Nephron progenitor cell (in vitro differentiated cells): Measurements from ENCODE around the gene GPN3.

Source experiments
- DNase-seq: peaks from one replicate; pipeline ENCODE4 v3.0.0; 2021
- H3K27ac Mint-ChIP-seq: 2 replicates; pipeline ENCODE4 v1.8.0; 2021; ENCODE audit warnings: mild to moderate bottlenecking, moderate library complexity, mixed read lengths
- H3K27me3 Mint-ChIP-seq: 2 replicates; pipeline ENCODE4 v1.8.0; 2021; ENCODE audit warnings: mild to moderate bottlenecking, low read depth, mixed read lengths; ENCODE audit not compliant: poor library complexity
- H3K36me3 Mint-ChIP-seq: 2 replicates; pipeline ENCODE4 v1.8.0; 2021; ENCODE audit warnings: low read depth, mixed read lengths
- H3K4me1 Mint-ChIP-seq: 2 replicates; pipeline ENCODE4 v1.8.0; 2021; ENCODE audit warnings: mixed read lengths
- H3K4me3 Mint-ChIP-seq: 2 replicates; pipeline ENCODE4 v1.8.0; 2021; ENCODE audit warnings: mild to moderate bottlenecking, moderate library complexity, mixed read lengths
- H3K9me3 Mint-ChIP-seq: 2 replicates; pipeline ENCODE4 v1.8.0; 2021; ENCODE audit warnings: mild to moderate bottlenecking, moderate library complexity, mixed read lengths
- CTCF ChIP-seq: fragments of 200-600 bp; sonication (generic); IDR thresholded peaks from 2 replicates; pipeline ENCODE4 v1.5.0; 2021; ENCODE audit warnings: antibody characterized with exemption

Gene GPN3

GRCh38 chr12:110468214-110469048 is at the start of gene GPN3, which contains the start of gene FAM216A:
Gene GPN3 (minus strand): TSS chr12:110468257. CDS start chr12:110468203, 54 bp downstream.
Gene FAM216A (plus strand): TSS chr12:110468845. CDS start chr12:110468876, 31 bp downstream.
- peaks cover 40% of the 10 kb centered on the region for H3K36me3 Mint-ChIP-seq

GRCh38 chr12:110516995-110517394 is 48.9 kb upstream of the GPN3 start:
- Mint-ChIP-seq H3K4me3 (no peak overlapping the region), H3K27me3 (peaks cover 24% of the 10 kb centered on the region), H3K27ac (no peak overlapping the region), H3K36me3 (no peaks in the 10 kb centered on the region), H3K9me3 (no peaks in the 10 kb centered on the region), H3K4me1 (no peaks in the 10 kb centered on the region)
- no peak for DNase-seq
- no peak for TF ChIP-seq CTCF

More at GRCh38 chr12:110468214-110469048, at the start of gene GPN3, which contains the start of gene FAM216A:
- H3K9me3 Mint-ChIP-seq: no peaks in the 10 kb centered on the region
- TF ChIP-seq CTCF: no peak
- DNase-seq: peak; percentile 93
- peaks cover 32% of the 10 kb centered on the region for H3K4me1 Mint-ChIP-seq
- peaks cover 3% of the 10 kb centered on the region for H3K27me3 Mint-ChIP-seq
- peak within 1 kb of the TSS; percentile 98 for H3K4me3 Mint-ChIP-seq
- H3K27ac Mint-ChIP-seq: peak within 1 kb of the TSS; percentile 97

- no peak overlapping the region for H3K4me3 Mint-ChIP-seq
- peaks cover 31% of the 10 kb centered on the region for H3K27me3 Mint-ChIP-seq
- no peaks in the 10 kb centered on the region for H3K36me3 Mint-ChIP-seq
- TF ChIP-seq CTCF: no peak
- no peak for DNase-seq
- H3K9me3 Mint-ChIP-seq: peaks cover 5% of the 10 kb centered on the region
- H3K27ac Mint-ChIP-seq: no peak overlapping the region
- H3K4me1 Mint-ChIP-seq: no peaks in the 10 kb centered on the region
Observed at GRCh38 chr12:110514363-110514762, 46.3 kb upstream of the GPN3 start.

GRCh38 chr12:110513842-110514241 is 45.8 kb upstream of the GPN3 start:
- Mint-ChIP-seq H3K9me3 (peaks cover 5% of the 10 kb centered on the region), H3K4me3 (no peak overlapping the region), H3K27me3 (peaks cover 35% of the 10 kb centered on the region), H3K36me3 (no peaks in the 10 kb centered on the region), H3K4me1 (no peaks in the 10 kb centered on the region), H3K27ac (no peak overlapping the region)
- no peak for DNase-seq
- TF ChIP-seq CTCF: no peak

- H3K9me3 Mint-ChIP-seq: peaks cover 5% of the 10 kb centered on the region
- H3K27ac Mint-ChIP-seq: no peak overlapping the region
- H3K36me3 Mint-ChIP-seq: no peaks in the 10 kb centered on the region
- DNase-seq: no peak
- no peak for TF ChIP-seq CTCF
- H3K27me3 Mint-ChIP-seq: peaks cover 23% of the 10 kb centered on the region
- H3K4me1 Mint-ChIP-seq: no peaks in the 10 kb centered on the region
- no peak overlapping the region for H3K4me3 Mint-ChIP-seq
Observed at GRCh38 chr12:110508071-110508586, 40.1 kb upstream of the GPN3 start.
